Trophoblast cell (in vitro differentiated cells and primary cell): Measurements from ENCODE around the gene MMP21.

Experiments
- DNase-seq, 2 donors: peaks; one replicate each; pipeline ENCODE4 v3.0.0-alpha.2; 2016
- H2AFZ ChIP-seq: 2 replicates; pipeline ENCODE4 v1.6.1; 2013; ENCODE audit warnings: low read length, moderate library complexity, mild to moderate bottlenecking; ENCODE audit not compliant: insufficient read depth, poor library complexity
- H2AK5ac ChIP-seq: 2 replicates; pipeline ENCODE4 v1.6.1; 2013; ENCODE audit warnings: mild to moderate bottlenecking, low read length
- H2BK120ac ChIP-seq: 2 replicates; pipeline ENCODE4 v1.6.1; 2013; ENCODE audit warnings: low read length, mild to moderate bottlenecking, moderate library complexity; ENCODE audit not compliant: insufficient read depth, poor library complexity
- H2BK12ac ChIP-seq: 2 replicates; pipeline ENCODE4 v1.6.1; 2013; ENCODE audit warnings: mild to moderate bottlenecking, low read length, moderate library complexity
- H2BK5ac ChIP-seq: 2 replicates; pipeline ENCODE4 v1.6.1; 2013; ENCODE audit warnings: low read length, low read depth, moderate library complexity, mild to moderate bottlenecking; ENCODE audit not compliant: poor library complexity
- H3K14ac ChIP-seq: 2 replicates; pipeline ENCODE4 v1.6.1; 2013; ENCODE audit warnings: mild to moderate bottlenecking, low read length
- H3K18ac ChIP-seq: 2 replicates; pipeline ENCODE4 v1.6.1; 2013; ENCODE audit warnings: mild to moderate bottlenecking, low read length
- H3K23ac ChIP-seq: 2 replicates; pipeline ENCODE4 v1.6.1; 2013; ENCODE audit warnings: low read length
- H3K27ac ChIP-seq: 2 replicates; pipeline ENCODE4 v1.5.1; 2013; ENCODE audit warnings: low read depth, mild to moderate bottlenecking, inconsistent platforms, low read length, moderate library complexity
- H3K27me3 ChIP-seq: 2 replicates; pipeline ENCODE4 v1.6.1; 2013; ENCODE audit warnings: inconsistent platforms, mild to moderate bottlenecking, low read length, moderate library complexity; ENCODE audit not compliant: insufficient read depth
- H3K36me3 ChIP-seq, 2 experiments: 1 replicate in 1 of 2; 2 replicates in 1 of 2; pipeline ENCODE4 v1.6.1; 2013; ENCODE audit warnings: low read length in 2 of 2, mild to moderate bottlenecking in 2 of 2, moderate library complexity in 1 of 2; ENCODE audit not compliant: insufficient read depth in 2 of 2, control insufficient read depth in 1 of 2
- H3K4ac ChIP-seq: 2 replicates; pipeline ENCODE4 v1.6.1; 2013; ENCODE audit warnings: low read depth, mild to moderate bottlenecking, low read length, moderate library complexity
- H3K4me1 ChIP-seq, 2 experiments: 1 replicate in 1 of 2; 2 replicates in 1 of 2; pipeline ENCODE4 v1.6.1; 2013; ENCODE audit warnings: low read length in 2 of 2, mild to moderate bottlenecking in 2 of 2, moderate library complexity in 1 of 2; ENCODE audit not compliant: insufficient read depth in 2 of 2, control insufficient read depth in 1 of 2
- H3K4me2 ChIP-seq: 2 replicates; pipeline ENCODE4 v1.6.1; 2013; ENCODE audit warnings: inconsistent platforms, mild to moderate bottlenecking, low read length, moderate library complexity
- H3K4me3 ChIP-seq: 2 replicates; pipeline ENCODE4 v1.5.1; 2013; ENCODE audit warnings: mild to moderate bottlenecking, low read depth, low read length, inconsistent platforms
- H3K79me1 ChIP-seq: one replicate; pipeline ENCODE4 v1.6.1; 2013; ENCODE audit warnings: low read length
- H3K79me2 ChIP-seq: 2 replicates; pipeline ENCODE4 v1.6.1; 2013; ENCODE audit warnings: low read length, mild to moderate bottlenecking; ENCODE audit not compliant: control insufficient read depth, insufficient read depth, poor library complexity
- H3K9ac ChIP-seq: 2 replicates; pipeline ENCODE4 v1.6.1; 2013; ENCODE audit warnings: mild to moderate bottlenecking, low read length
- H3K9me3 ChIP-seq: 2 replicates; pipeline ENCODE4 v1.6.1; 2013; ENCODE audit warnings: low read depth, mild to moderate bottlenecking, control low read depth, inconsistent platforms, low read length; ENCODE audit not compliant: insufficient read depth
- H4K12ac ChIP-seq: 2 replicates; pipeline ENCODE4 v1.6.1; 2013; ENCODE audit warnings: low read depth, mild to moderate bottlenecking, low read length, moderate library complexity
- H4K8ac ChIP-seq: 2 replicates; pipeline ENCODE4 v1.6.1; 2013; ENCODE audit warnings: low read depth, mild to moderate bottlenecking, low read length, moderate library complexity
- H4K91ac ChIP-seq: one replicate; pipeline ENCODE4 v1.6.1; 2013; ENCODE audit warnings: low read depth, mild to moderate bottlenecking, low read length, moderate library complexity
- WGBS: extraction: QIAGEN DNeasy Blood & Tissue Kit; methylation state at CpG from one replicate; pipeline ENCODE4 v1.1.7; 2013; ENCODE audit warnings: missing lambda C conversion rate; ENCODE audit not compliant: insufficient read length, insufficient coverage; ENCODE audit errors: extremely low coverage; 5-methylcytosine and 5-hydroxymethylcytosine counted together

The MMP21 gene

GRCh38 chr10:125783408-125783807, 7.8 kb upstream of the MMP21 start:
- H3K4ac ChIP-seq: no peak overlapping the region

DNA sequence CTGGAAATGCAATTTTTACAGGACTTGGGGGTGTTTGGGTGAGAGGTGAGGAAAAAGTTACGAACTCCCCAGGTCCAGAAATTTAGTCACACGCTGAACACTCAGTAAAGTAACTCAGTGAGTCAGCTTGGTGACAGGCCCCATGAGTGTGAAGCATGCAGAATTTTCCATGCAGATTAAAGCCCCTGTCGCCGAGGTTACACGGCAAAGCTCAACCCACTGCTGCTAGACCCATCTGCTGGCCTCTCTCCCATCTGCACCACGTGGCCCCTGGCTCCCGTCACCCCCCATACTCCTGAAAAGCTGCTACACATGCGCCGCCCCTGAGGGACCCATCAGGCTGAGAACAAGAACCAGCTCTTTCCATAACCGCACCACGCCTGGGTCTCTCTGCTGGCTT, 7.0 kb upstream of the MMP21 start:
- no peaks in the 10 kb centered on the region for H3K36me3 ChIP-seq
- no peak overlapping the region for H2BK5ac ChIP-seq
- no peak overlapping the region for H2AFZ ChIP-seq
- peaks cover 10% of the 10 kb centered on the region for H3K9me3 ChIP-seq
- no peak overlapping the region for H3K4ac ChIP-seq
- no peak overlapping the region for H3K4me2 ChIP-seq
- no peak overlapping the region for H4K91ac ChIP-seq
- H3K4me1 ChIP-seq: peaks cover 0 to 3% of the 10 kb centered on the region in 2 experiments
- no peak overlapping the region for H3K4me3 ChIP-seq
- H3K9ac ChIP-seq: no peak overlapping the region
- H3K23ac ChIP-seq: no peak overlapping the region
- WGBS: no CpG with 5 or more reads among the region's 11 CpGs
- no peak overlapping the region for H3K27ac ChIP-seq
- no peak overlapping the region for H3K14ac ChIP-seq
- no peak overlapping the region for H3K18ac ChIP-seq
- H2BK12ac ChIP-seq: no peak overlapping the region
- H3K27me3 ChIP-seq: no peaks in the 10 kb centered on the region
- H4K12ac ChIP-seq: no peak overlapping the region
- H2AK5ac ChIP-seq: no peak overlapping the region
- H4K8ac ChIP-seq: no peak overlapping the region
- no peaks in the 10 kb centered on the region for H3K79me2 ChIP-seq
- DNase-seq: no peak
- no peaks in the 10 kb centered on the region for H3K79me1 ChIP-seq
- no peak overlapping the region for H2BK120ac ChIP-seq

More at GRCh38 chr10:125783408-125783807, 7.8 kb upstream of the MMP21 start:
- no peak overlapping the region for H3K14ac ChIP-seq
- no peak for DNase-seq
- H4K8ac ChIP-seq: no peak overlapping the region
- no peaks in the 10 kb centered on the region for H3K79me1 ChIP-seq
- H3K79me2 ChIP-seq: no peaks in the 10 kb centered on the region
- H3K27ac ChIP-seq: no peak overlapping the region
- no peak overlapping the region for H3K9ac ChIP-seq
- H4K91ac ChIP-seq: no peak overlapping the region
- peaks cover 0 to under 1% of the 10 kb centered on the region in 2 experiments for H3K36me3 ChIP-seq
- H3K27me3 ChIP-seq: no peaks in the 10 kb centered on the region
- no peak overlapping the region for H2BK5ac ChIP-seq
- no peak overlapping the region for H3K18ac ChIP-seq
- H2BK120ac ChIP-seq: no peak overlapping the region
- WGBS: no CpG with 5 or more reads among the region's 7 CpGs
- no peak overlapping the region for H4K12ac ChIP-seq
- H2BK12ac ChIP-seq: no peak overlapping the region
- H3K9me3 ChIP-seq: peaks cover 8% of the 10 kb centered on the region
- H2AFZ ChIP-seq: no peak overlapping the region
- no peak overlapping the region for H3K23ac ChIP-seq
- no peak overlapping the region for H2AK5ac ChIP-seq
- peaks cover 0 to 3% of the 10 kb centered on the region in 2 experiments for H3K4me1 ChIP-seq
- H3K4me3 ChIP-seq: no peak overlapping the region
- no peak overlapping the region for H3K4me2 ChIP-seq

GRCh38 chr10:125782054-125782453, 6.4 kb upstream of the MMP21 start:
- Histone ChIP-seq H4K91ac (no peak overlapping the region), H3K18ac (no peak overlapping the region), H2AK5ac (no peak overlapping the region), H3K23ac (no peak overlapping the region), H3K4me3 (no peak overlapping the region), H4K12ac (no peak overlapping the region), H3K36me3 (no peaks in the 10 kb centered on the region), H3K79me1 (no peaks in the 10 kb centered on the region), H2BK12ac (no peak overlapping the region), H3K27ac (no peak overlapping the region), H3K4ac (no peak overlapping the region), H4K8ac (no peak overlapping the region), H3K4me1 (peaks cover 0 to 3% of the 10 kb centered on the region in 2 experiments), H3K79me2 (no peaks in the 10 kb centered on the region), H3K9ac (no peak overlapping the region), H3K14ac (no peak overlapping the region), H3K27me3 (no peaks in the 10 kb centered on the region), H2BK120ac (no peak overlapping the region), H3K9me3 (peaks cover 10% of the 10 kb centered on the region), H2BK5ac (no peak overlapping the region), H2AFZ (no peak overlapping the region), H3K4me2 (no peak overlapping the region)
- no peak for DNase-seq
- no CpG with 5 or more reads among the region's 11 CpGs for WGBS

GRCh38 chr10:125781374-125781773, 5.8 kb upstream of the MMP21 start:
- no peak overlapping the region for H3K9ac ChIP-seq
- H3K36me3 ChIP-seq: no peaks in the 10 kb centered on the region
- H2AFZ ChIP-seq: no peak overlapping the region
- no CpG with 5 or more reads among the region's 8 CpGs for WGBS
- H3K18ac ChIP-seq: no peak overlapping the region
- no peak overlapping the region for H4K8ac ChIP-seq
- no peak overlapping the region for H4K12ac ChIP-seq
- peaks cover 0 to 3% of the 10 kb centered on the region in 2 experiments for H3K4me1 ChIP-seq
- no peak overlapping the region for H3K23ac ChIP-seq
- H3K9me3 ChIP-seq: peaks cover 10% of the 10 kb centered on the region
- no peaks in the 10 kb centered on the region for H3K79me2 ChIP-seq
- H2BK120ac ChIP-seq: no peak overlapping the region
- H3K4me3 ChIP-seq: no peak overlapping the region
- no peaks in the 10 kb centered on the region for H3K79me1 ChIP-seq
- H2BK12ac ChIP-seq: no peak overlapping the region
- no peak overlapping the region for H3K27ac ChIP-seq
- H3K4me2 ChIP-seq: no peak overlapping the region
- no peak overlapping the region for H3K4ac ChIP-seq
- H2BK5ac ChIP-seq: no peak overlapping the region
- no peak overlapping the region for H3K14ac ChIP-seq
- H4K91ac ChIP-seq: no peak overlapping the region
- DNase-seq: no peak
- H3K27me3 ChIP-seq: no peaks in the 10 kb centered on the region
- no peak overlapping the region for H2AK5ac ChIP-seq
